NCI-H1436 (cell line): ENCODE measurements around the gene SLAMF9.

Source experiments
- DNase-seq: peaks from one replicate; lab custom pipeline; 2025; lab: John Stamatoyannopoulos, UW

SLAMF9 gene

GRCh38 chr1:159945483-159946241, 8.4 kb downstream of the SLAMF9 start, which contains the start of gene IGSF9:
IGSF9 (minus strand) TSS chr1:159945613; CDS start chr1:159943454, 2,159 bp downstream.
- DNase-seq: peak; percentile 94

GRCh38 chr1:159944623-159945455, 9.2 kb downstream of the SLAMF9 start:
- DNase-seq: no peak

GRCh38 chr1:159943908-159944622, 10.0 kb downstream of the SLAMF9 start:
- peak; percentile 29 for DNase-seq

- no peak for DNase-seq
These were observed 10.8 kb downstream of the SLAMF9 start for GRCh38 chr1:159943278-159943640.

GRCh38 chr1:159942632-159943277, 11.3 kb downstream of the SLAMF9 start:
- DNase-seq: no peak

- DNase-seq: peak; percentile 96
These were observed 12.2 kb downstream of the SLAMF9 start for GRCh38 chr1:159941591-159942560.

GRCh38 chr1:159941141-159941540, 12.9 kb downstream of the SLAMF9 start:
- peak; percentile 24 for DNase-seq

GRCh38 chr1:159940006-159940620, 13.9 kb downstream of the SLAMF9 start:
- DNase-seq: no peak

- DNase-seq: no peak
These were observed 14.4 kb downstream of the SLAMF9 start for GRCh38 chr1:159939678-159940002.

- DNase-seq: no peak
These were observed 14.9 kb downstream of the SLAMF9 start for GRCh38 chr1:159938905-159939677.

GRCh38 chr1:159938211-159938852, 15.7 kb downstream of the SLAMF9 start:
- no peak for DNase-seq

GRCh38 chr1:159937054-159937750, 16.8 kb downstream of the SLAMF9 start:
- peak; percentile 28 for DNase-seq

- peak; percentile 54 for DNase-seq
These were observed 17.6 kb downstream of the SLAMF9 start for GRCh38 chr1:159936273-159936904.

- no peak for DNase-seq
These were observed 18.2 kb downstream of the SLAMF9 start for GRCh38 chr1:159935719-159936272.

- no peak for DNase-seq
These were observed 18.7 kb downstream of the SLAMF9 start for GRCh38 chr1:159935305-159935704.

- DNase-seq: no peak
These were observed 19.6 kb downstream of the SLAMF9 start for GRCh38 chr1:159934136-159935039.

GRCh38 chr1:159933347-159933746, 20.7 kb downstream of the SLAMF9 start:
- no peak for DNase-seq
